Panc1 (cell line): Measurements from ENCODE around the gene OPN4.

Experiments
- POLR2AphosphoS5 ChIP-seq: IDR thresholded peaks from 2 replicates; pipeline ENCODE4 v1.6.1; 2012; ENCODE audit warnings: mild to moderate bottlenecking, low read depth, low read length, moderate library complexity
- SIN3A ChIP-seq: IDR thresholded peaks from 2 replicates; pipeline ENCODE4 v1.6.1; 2012; ENCODE audit warnings: low read depth, mild to moderate bottlenecking, low read length, moderate library complexity, borderline replicate concordance; ENCODE audit not compliant: insufficient read depth
- TCF7L2 ChIP-seq: IDR thresholded peaks from 2 replicates; pipeline ENCODE4 v1.6.1; 2011; ENCODE audit warnings: mild to moderate bottlenecking, low read depth, low read length, inconsistent platforms
- TF ChIP-seq, protein P1 (sequence below): fragments of 450-650 bp; IDR thresholded peaks from 2 replicates; pipeline ENCODE4 v1.5.1; 2017; ENCODE audit warnings: mild to moderate bottlenecking
- TF ChIP-seq, protein P2 (sequence below), 2 experiments: IDR thresholded peaks; 2 replicates each; pipeline ENCODE4 v1.6.1; 2011 to 2012; ENCODE audit warnings: low read depth in 2 of 2, control low read depth in 1 of 2, low read length in 1 of 2, mild to moderate bottlenecking in 1 of 2, moderate library complexity in 1 of 2; ENCODE audit not compliant: insufficient read depth in 1 of 2

DNA sequence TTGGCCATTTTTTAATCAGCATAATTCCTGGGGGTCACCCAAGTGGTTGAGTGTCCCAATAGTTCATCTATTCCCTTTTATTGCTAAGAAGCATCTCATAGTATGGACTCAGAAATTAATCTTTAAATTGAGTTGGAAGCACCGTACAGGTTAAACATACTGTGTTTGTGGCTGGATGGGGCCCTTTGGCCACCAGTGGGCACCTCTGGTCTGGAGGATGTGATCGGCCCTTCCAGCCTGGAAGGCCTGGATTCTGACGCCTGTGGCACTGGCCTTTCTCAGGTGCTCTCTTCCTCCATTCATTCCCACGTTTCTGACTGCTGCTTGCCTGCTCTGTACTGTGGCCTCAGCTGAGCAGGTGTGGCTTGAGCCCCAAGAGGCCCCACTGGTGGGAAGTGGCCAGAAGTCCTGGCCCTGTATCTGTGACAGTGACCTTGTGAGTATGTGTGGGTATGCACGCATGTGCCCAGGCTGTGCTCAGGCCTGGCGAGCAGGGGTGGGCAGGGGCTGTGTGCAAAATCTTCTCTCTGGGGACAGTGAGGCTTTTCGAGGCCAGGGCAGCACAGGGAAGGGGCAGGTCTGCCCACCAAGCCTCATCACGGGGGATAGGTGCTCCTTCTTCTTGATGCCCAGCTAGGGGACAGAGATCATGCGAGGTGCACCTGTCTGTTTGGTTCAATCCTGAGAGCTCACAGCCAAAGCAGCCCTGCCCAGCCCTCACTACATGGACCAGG is 44.0 kb downstream of the OPN4 start:
- TF ChIP-seq POLR2AphosphoS5 (no peak), TCF7L2 (no peak), SIN3A (no peak)
- TF ChIP-seq, protein P1, sequence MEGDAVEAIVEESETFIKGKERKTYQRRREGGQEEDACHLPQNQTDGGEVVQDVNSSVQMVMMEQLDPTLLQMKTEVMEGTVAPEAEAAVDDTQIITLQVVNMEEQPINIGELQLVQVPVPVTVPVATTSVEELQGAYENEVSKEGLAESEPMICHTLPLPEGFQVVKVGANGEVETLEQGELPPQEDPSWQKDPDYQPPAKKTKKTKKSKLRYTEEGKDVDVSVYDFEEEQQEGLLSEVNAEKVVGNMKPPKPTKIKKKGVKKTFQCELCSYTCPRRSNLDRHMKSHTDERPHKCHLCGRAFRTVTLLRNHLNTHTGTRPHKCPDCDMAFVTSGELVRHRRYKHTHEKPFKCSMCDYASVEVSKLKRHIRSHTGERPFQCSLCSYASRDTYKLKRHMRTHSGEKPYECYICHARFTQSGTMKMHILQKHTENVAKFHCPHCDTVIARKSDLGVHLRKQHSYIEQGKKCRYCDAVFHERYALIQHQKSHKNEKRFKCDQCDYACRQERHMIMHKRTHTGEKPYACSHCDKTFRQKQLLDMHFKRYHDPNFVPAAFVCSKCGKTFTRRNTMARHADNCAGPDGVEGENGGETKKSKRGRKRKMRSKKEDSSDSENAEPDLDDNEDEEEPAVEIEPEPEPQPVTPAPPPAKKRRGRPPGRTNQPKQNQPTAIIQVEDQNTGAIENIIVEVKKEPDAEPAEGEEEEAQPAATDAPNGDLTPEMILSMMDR: peak; percentile 79; the same call in 1 of the 2 replicates
- TF ChIP-seq, protein P2, sequence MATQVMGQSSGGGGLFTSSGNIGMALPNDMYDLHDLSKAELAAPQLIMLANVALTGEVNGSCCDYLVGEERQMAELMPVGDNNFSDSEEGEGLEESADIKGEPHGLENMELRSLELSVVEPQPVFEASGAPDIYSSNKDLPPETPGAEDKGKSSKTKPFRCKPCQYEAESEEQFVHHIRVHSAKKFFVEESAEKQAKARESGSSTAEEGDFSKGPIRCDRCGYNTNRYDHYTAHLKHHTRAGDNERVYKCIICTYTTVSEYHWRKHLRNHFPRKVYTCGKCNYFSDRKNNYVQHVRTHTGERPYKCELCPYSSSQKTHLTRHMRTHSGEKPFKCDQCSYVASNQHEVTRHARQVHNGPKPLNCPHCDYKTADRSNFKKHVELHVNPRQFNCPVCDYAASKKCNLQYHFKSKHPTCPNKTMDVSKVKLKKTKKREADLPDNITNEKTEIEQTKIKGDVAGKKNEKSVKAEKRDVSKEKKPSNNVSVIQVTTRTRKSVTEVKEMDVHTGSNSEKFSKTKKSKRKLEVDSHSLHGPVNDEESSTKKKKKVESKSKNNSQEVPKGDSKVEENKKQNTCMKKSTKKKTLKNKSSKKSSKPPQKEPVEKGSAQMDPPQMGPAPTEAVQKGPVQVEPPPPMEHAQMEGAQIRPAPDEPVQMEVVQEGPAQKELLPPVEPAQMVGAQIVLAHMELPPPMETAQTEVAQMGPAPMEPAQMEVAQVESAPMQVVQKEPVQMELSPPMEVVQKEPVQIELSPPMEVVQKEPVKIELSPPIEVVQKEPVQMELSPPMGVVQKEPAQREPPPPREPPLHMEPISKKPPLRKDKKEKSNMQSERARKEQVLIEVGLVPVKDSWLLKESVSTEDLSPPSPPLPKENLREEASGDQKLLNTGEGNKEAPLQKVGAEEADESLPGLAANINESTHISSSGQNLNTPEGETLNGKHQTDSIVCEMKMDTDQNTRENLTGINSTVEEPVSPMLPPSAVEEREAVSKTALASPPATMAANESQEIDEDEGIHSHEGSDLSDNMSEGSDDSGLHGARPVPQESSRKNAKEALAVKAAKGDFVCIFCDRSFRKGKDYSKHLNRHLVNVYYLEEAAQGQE (IDR thresholded peaks at IDR 0.05; ENCODE audit: insufficient read depth in 1 of 2, low read depth in 2 of 2, low read length in 1 of 2): no peak
